Measurements from ENCODE around the gene HOXC4. TPM values are rescaled to one million over a fixed set of nuclear protein-coding genes. Genes with fewer than 3 reads are reported as not detected.

HOXC4 gene
- total and polyA plus RNA-seq, 2 of the 8 experiments (the other 6 are each of a cell fraction or from before 2014, with no cell fraction given) = not detected

DNA sequence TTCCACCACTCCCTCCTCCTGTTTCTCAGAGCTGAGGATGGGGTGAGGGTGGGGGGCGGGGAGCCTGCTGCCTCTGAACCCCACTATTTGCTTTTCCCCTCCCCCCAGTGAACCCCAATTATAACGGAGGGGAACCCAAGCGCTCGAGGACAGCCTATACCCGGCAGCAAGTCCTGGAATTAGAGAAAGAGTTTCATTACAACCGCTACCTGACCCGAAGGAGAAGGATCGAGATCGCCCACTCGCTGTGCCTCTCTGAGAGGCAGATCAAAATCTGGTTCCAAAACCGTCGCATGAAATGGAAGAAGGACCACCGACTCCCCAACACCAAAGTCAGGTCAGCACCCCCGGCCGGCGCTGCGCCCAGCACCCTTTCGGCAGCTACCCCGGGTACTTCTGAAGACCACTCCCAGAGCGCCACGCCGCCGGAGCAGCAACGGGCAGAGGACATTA, 1.1 kb downstream of the HOXC4 start:
- POLR2A ChIA-PET (ENCODE audit: partially characterized antibody) = no interaction called here
- Histone ChIP-seq H3K4me3 (ENCODE audit: extremely low read depth in 1 of 4, insufficient read depth in 2 of 4, low read depth in 3 of 4, low read length in 4 of 4) (no peak overlapping the region; a peak in 1 of 8 replicates), H3K23me2 (ENCODE audit: low read depth, low read length) (peaks cover 3% of the 10 kb centered on the region), H2BK120ac (replicated peaks; ENCODE audit: low read depth, low read length) (no peak overlapping the region), H3K27me3 (replicated peaks in 1 of 4; ENCODE audit: control insufficient read depth in 3 of 4, extremely low read depth in 1 of 4, insufficient read depth in 3 of 4, low read length in 3 of 4) (peaks cover 96 to 100% (median 99%) of the 10 kb centered on the region in 4 experiments), H3K14ac (ENCODE audit: insufficient read length) (no peak overlapping the region), H4K5ac (ENCODE audit: insufficient read length, low read depth, low read length) (no peak overlapping the region), H4K20me1 (replicated peaks in 1 of 2; ENCODE audit: control insufficient read depth in 1 of 2, insufficient read depth in 2 of 2, low read length in 2 of 2) (peaks cover 11 to 15% of the 10 kb centered on the region in 2 experiments), H3K4ac (replicated peaks; ENCODE audit: insufficient read length, low read depth, low read length) (no peak overlapping the region), H3K4me1 (replicated peaks in 1 of 4; ENCODE audit: control insufficient read depth in 3 of 4, insufficient read depth in 4 of 4, low read length in 3 of 4) (peaks cover 4 to 22% (median 10%) of the 10 kb centered on the region in 4 experiments; a peak in 6 of 7 replicates), H3K9me3 (ENCODE audit: insufficient read depth in 2 of 2, low read depth in 1 of 2, low read length in 1 of 2) (no peaks in the 10 kb centered on the region), H4K8ac (ENCODE audit: extremely low read depth, insufficient read depth, low read length) (no peak overlapping the region), H3K9ac (replicated peaks in 1 of 4; ENCODE audit: extremely low read depth in 1 of 4, low read depth in 3 of 4, low read length in 3 of 4) (no peak overlapping the region), H3K23ac (ENCODE audit: insufficient read length) (no peak overlapping the region), H3K36me3 (ENCODE audit: control insufficient read depth in 2 of 4, insufficient read depth in 4 of 4, low read length in 3 of 4) (no peaks in the 10 kb centered on the region), H3K27ac (ENCODE audit: low read depth, low read length) (no peak overlapping the region), H3K56ac (replicated peaks; ENCODE audit: insufficient read length, low read depth, low read length) (no peak overlapping the region), H2BK20ac (ENCODE audit: low read length) (no peak overlapping the region), H3K4me2 (ENCODE audit: insufficient read depth in 1 of 2, low read depth in 2 of 2, low read length in 2 of 2) (peak overlapping the region in 1 of 2 experiments; percentile 50; a peak in 1 of 4 replicates), H3K18ac (ENCODE audit: extremely low read depth, low read length) (no peak overlapping the region), H2AFZ (ENCODE audit: low read length) (no peak overlapping the region), H4K91ac (replicated peaks; ENCODE audit: insufficient read length, low read length) (no peak overlapping the region), H3K79me1 (ENCODE audit: low read depth, low read length) (no peaks in the 10 kb centered on the region), H2BK15ac (ENCODE audit: low read length) (no peak overlapping the region), H2BK5ac (ENCODE audit: low read depth, low read length) (no peak overlapping the region), H2AK5ac (ENCODE audit: low read depth, low read length) (no peak overlapping the region), H3K79me2 (ENCODE audit: control insufficient read depth in 1 of 2, insufficient read depth in 2 of 2, low read length in 2 of 2) (no peaks in the 10 kb centered on the region), H2BK12ac (ENCODE audit: low read depth, low read length) (no peak overlapping the region)
- FAIRE-seq (no peak), DNase-seq (ENCODE audit: low read depth in 1 of 2, low spot score in 2 of 2) (no peak)
- TF ChIP-seq RNF2 (IDR thresholded peaks at IDR 0.05; ENCODE audit: borderline replicate concordance, low read depth, low read length, missing control alignments, poor library complexity, severe bottlenecking) (peak; percentile 71), RXRA (IDR thresholded peaks at IDR 0.05; ENCODE audit: insufficient read depth, low read depth, low read length) (no peak), EZH2 (IDR thresholded peaks at IDR 0.05; ENCODE audit: low read depth, low read length, severe bottlenecking) (peak; percentile 24)
- CTCF ChIA-PET (ENCODE audit: partially characterized antibody) = interaction anchor here (0.7 to 4.9 kb wide), 13 partner anchors 10 to 153 kb away, joined by 3 to 34 read pairs (median 4); partner anchors contain the start of gene HOXC5
- WGBS, 2 experiments (ENCODE audit: extremely low coverage in 1 of 2, insufficient coverage in 1 of 2, insufficient read length in 1 of 2, insufficient replicate concordance in 2 of 2, low coverage in 1 of 2, low lambda C conversion rate in 2 of 2, missing lambda C conversion rate in 1 of 2) = 13% methylated on average over 18 of the region's 24 CpGs; no CpG with 5 or more reads in 1 of the 2 experiments

All from H1 (cell line).